LHCN-M2 (cell line): ENCODE results near the gene PLCD3. TPM values are rescaled to one million over a fixed set of nuclear protein-coding genes. Genes with fewer than 3 reads are reported as not detected.

Source experiments
- DNase-seq: peaks from one replicate; pipeline ENCODE4 v3.0.0-alpha.2; 2012; ENCODE audit warnings: low read depth
- polyA plus RNA-seq: library from polyadenylated mRNA; unstranded; fragments of >200 nt; gene quantifications from one replicate; pipeline ENCODE4 v1.2.1, GENCODE V29; 2012; ENCODE audit warnings: missing spikeins
- total RNA-seq: library from RNA; depleted of rRNA; stranded (reverse); fragments of >200 nt; gene quantifications from 2 replicates; pipeline ENCODE4 v1.2.3, GENCODE V29; 2014; rRNA removed

Gene PLCD3, protein sequence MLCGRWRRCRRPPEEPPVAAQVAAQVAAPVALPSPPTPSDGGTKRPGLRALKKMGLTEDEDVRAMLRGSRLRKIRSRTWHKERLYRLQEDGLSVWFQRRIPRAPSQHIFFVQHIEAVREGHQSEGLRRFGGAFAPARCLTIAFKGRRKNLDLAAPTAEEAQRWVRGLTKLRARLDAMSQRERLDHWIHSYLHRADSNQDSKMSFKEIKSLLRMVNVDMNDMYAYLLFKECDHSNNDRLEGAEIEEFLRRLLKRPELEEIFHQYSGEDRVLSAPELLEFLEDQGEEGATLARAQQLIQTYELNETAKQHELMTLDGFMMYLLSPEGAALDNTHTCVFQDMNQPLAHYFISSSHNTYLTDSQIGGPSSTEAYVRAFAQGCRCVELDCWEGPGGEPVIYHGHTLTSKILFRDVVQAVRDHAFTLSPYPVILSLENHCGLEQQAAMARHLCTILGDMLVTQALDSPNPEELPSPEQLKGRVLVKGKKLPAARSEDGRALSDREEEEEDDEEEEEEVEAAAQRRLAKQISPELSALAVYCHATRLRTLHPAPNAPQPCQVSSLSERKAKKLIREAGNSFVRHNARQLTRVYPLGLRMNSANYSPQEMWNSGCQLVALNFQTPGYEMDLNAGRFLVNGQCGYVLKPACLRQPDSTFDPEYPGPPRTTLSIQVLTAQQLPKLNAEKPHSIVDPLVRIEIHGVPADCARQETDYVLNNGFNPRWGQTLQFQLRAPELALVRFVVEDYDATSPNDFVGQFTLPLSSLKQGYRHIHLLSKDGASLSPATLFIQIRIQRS
- 36.5 and 146 TPM in 2 replicates for total RNA-seq
- polyA plus RNA-seq: 73.9 TPM

GRCh38 chr17:45132320-45132571 lies at the start of gene PLCD3:
PLCD3 (minus strand) TSS chr17:45132515; CDS start chr17:45132410, 105 bp downstream.
- DNase-seq: no peak

- no peak for DNase-seq
These were observed 45.2 kb upstream of the PLCD3 start for GRCh38 chr17:45177563-45177962.

DNA sequence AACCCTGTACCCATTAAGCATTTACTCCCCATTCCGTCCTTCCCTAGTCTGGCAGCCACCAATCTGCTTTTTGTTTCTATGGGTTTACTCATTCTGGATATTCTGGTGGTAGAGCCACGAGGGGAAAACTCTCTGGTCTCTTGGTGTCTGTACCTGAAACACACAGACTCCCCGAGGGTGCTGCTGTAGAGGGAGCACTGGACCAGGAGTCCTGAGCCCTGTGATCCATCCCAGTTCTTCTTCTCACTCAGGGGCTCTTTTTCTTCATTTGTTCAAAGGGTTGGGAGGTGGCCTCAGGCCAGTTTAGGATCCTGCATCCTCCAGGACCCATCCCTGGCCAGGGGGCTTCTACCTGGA lies 43.4 kb upstream of the PLCD3 start:
- no peak for DNase-seq

GRCh38 chr17:45172541-45173286 lies 40.4 kb upstream of the PLCD3 start:
- peak; percentile 91 for DNase-seq

DNA sequence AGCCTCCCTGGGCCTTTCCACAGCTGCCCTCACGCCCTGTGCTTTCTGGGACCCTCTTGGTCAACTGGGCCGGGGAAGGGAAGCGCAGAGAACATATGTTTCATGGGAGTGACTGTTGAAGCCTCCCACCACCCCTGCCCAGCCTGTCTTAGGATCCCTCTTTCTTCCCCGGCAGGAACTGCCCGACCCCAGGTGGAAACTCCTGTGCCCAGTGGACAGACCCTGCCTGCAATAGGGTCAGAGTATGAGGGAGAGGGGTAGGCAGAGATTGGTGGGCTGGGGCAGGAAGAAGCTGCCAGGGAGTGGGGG lies 39.9 kb upstream of the PLCD3 start:
- no peak for DNase-seq

DNA sequence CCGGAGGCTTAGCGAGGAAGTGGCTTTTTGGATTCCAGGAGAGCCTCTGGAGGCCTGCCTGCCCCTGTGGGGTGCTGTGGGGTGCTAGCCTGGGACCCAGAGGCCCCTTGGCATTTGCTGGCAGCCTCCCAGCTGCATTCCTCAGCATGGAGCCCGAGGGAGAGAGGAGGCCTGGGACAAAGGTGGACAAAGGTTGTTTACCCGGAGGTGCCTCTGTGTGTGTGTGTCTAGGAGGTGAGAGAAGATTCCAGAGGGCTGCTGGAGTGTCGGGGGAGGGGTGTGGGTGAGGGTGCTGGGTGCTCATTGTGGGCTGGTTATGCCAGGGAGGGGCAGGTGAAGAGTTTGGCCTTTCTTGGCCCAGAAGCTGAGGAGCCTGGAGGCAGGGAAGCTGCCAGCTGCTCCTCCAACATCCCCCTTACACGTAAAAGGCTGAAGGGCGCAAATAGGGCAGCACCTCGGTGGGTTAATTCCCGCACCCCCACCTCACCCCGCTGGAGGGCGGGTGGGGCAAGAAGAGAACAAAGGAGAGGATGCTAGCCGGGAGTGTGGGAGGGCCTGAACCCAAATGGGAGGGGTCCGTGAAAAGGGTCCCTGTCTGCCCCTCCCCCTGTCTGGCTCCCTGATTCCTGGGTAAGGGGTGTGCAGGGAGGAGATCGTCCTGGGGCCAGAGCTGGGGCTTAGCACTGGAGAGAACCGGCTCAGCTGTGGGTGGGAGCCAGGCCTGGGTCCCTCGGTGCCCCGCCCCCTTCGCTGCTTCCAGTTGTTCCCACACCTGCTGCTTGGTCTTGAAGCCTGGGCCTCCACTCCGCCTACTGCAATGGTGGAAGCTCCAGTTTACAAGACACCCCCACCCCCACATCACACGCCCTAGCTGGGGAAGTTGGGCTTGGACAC lies 39.3 kb upstream of the PLCD3 start:
- peak; percentile 91 for DNase-seq

- peak; percentile 84 for DNase-seq
These were observed 38.6 kb upstream of the PLCD3 start for GRCh38 chr17:45170931-45171337.

GRCh38 chr17:45170280-45170930 lies 38.1 kb upstream of the PLCD3 start:
- DNase-seq: no peak

DNA sequence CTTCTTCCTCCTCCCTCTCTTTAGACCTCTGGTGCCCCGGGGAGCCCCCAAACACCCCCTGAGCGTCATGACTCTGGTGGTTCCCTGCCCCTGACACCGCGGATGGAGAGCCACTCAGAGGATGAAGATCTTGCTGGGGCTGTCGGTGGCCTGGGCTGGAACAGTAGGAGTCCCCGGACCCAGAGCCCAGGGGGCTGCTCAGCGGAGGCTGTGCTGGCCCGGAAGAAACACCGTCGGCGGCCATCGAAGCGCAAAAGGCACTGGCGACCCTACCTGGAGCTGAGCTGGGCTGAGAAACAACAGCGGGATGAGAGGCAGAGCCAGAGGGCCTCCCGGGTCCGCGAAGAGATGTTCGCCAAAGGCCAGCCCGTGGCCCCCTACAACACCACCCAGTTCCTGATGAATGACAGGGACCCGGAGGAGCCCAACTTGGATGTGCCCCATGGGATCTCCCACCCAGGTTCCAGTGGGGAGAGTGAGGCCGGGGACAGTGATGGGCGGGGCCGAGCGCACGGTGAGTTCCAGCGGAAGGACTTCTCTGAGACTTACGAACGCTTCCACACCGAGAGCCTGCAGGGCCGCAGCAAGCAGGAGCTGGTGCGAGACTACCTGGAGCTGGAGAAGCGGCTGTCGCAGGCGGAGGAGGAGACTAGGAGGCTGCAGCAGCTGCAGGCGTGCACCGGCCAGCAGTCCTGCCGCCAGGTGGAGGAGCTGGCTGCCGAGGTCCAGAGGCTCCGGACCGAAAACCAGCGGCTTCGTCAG lies 36.9 kb upstream of the PLCD3 start:
- DNase-seq: no peak

GRCh38 chr17:45164734-45165269 lies 32.5 kb upstream of the PLCD3 start:
- no peak for DNase-seq

GRCh38 chr17:45162025-45162687 lies 29.8 kb upstream of the PLCD3 start:
- no peak for DNase-seq

GRCh38 chr17:45161288-45162024 lies 29.1 kb upstream of the PLCD3 start, which contains the start of gene HEXIM2:
HEXIM2 (plus strand) TSS chr17:45161875; CDS start chr17:45162794, 919 bp downstream.
- DNase-seq: peak; percentile 100

DNA sequence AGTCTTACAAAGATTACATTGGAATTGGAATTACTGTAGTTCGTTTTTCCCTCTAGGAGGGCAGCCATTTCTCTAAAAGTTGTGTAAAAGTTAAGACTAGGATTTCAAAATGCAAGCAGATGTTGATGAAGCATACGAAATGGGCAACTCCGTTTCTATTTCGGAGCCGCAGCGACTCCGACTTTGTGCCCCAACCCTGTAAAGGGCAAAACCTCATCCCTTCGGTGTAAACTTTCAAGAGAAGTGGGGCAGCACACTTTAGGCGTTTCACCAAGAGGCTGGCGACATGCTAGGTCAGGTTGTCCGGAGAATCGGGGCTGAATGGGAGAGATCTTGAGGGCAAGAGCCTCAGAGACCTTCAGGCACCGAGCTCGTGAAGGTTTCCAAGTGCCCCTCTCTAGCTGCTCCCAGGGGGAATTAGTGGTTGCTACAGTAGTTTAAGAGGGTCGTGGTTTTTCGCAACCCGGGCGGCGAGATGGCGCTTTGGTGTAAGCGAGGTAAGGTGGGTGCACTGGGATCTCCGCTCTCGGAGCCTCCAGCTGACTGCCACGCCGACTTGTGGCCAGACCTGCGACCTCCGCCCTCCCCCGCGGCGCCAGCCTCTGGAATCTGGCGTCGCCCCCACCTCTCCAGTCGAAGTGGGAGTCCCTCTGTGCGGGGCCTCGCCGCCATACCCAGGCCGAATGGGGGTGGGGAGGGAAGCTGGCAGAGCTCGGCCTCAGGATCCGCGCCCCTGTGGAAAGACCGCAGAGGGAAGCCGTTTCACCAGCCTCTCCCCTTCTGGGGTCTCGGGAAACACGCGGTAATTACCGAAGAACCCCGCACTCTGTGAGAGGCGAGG lies 28.4 kb upstream of the PLCD3 start:
- peak; percentile 61 for DNase-seq

DNA sequence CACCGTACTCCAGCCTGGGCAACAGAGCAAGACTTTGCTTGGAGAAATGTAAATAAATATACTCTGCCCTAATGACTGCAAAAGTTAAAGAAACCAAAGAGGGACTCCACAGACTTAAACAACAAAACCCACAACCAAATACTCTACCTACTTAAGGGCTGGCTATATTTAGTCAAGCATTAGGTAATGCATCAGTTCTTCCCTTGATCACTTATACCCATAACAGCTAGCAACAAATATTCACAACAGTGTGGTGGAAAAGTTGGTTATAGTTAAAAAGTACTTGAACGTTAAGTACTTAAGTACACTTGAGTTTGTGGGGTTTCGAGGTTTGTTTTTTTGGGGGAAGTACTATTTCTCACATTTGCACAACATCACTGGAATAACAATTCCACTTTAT lies 23.9 kb upstream of the PLCD3 start:
- DNase-seq: no peak

DNA sequence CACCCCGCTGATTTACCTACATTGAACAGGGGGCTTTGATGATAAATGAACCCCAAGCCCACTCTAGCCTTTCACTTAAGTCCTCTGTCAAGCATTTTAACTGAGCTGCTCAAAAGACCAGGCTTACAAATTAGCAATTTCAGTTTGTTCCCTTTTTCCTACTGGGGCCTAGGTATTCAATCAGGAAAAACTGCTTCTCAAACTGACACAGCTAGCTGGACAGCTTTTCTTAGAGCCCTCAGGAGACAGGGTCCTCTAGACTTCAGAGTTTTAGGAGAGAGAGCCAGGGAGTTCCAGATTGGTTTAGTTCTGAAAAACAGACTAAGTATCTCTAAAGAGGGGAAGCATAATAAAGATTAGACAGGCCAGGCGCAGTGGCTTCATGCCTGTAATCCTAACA lies 23.2 kb upstream of the PLCD3 start:
- DNase-seq: no peak

DNA sequence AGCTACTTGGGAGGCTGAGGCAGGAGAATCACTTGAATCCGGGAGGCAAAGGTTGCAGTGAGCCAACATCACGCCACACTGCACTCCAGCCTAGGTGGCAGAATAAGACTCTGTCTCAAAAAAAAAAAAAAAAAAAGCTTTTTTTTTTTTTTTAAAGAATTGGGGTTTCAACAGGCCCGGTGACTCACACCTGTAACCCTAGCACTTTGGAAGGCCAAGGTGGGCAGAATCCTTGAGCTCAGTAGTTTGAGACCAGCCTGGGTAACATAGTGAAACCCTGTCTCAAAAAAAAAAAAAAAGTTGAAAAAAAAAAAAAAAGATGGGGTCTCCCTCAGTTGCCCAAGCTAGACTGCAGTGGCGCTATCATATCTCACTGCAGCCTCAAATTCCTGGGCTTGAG lies 22.7 kb upstream of the PLCD3 start:
- DNase-seq: no peak

GRCh38 chr17:45150911-45151809 lies 18.8 kb upstream of the PLCD3 start:
- DNase-seq: no peak
